ENCODE data around the gene COL5A1.

The COL5A1 gene

DNA sequence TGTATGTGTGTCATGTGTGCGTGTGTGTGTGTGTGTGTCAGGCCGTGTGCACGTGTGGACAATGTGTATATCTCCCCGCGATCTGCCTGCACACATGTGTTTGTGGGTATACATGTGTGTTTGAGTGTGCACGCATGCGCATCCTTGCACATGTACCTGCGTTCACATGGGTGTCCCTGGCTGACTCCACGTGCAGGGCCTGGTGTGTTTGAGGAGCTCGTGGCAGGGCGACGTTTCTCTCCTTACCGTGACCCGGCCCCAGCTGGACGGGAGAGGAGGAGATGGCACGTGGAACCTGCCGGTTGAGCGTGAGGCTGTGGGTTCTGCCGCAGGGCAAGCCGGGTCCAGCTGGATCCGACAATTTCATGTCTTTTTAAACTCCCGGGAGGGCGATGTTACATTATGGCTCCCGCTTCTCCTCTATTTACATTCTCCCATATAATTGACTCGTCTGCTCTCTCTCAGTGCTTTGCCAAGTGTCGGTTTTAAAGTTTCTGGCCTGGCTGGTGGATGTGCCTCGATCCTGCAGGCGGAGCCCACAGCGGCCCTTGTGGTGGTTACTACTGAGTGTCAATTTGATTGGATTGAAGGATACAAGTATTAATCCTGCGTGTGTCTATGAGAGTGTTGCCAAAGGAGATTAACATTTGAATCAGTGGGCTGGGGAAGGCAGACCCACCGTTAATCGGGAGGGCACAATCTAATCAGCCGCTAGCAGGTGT lies 5.9 kb downstream of the COL5A1 start:
- TF ChIP-seq, protein P1, sequence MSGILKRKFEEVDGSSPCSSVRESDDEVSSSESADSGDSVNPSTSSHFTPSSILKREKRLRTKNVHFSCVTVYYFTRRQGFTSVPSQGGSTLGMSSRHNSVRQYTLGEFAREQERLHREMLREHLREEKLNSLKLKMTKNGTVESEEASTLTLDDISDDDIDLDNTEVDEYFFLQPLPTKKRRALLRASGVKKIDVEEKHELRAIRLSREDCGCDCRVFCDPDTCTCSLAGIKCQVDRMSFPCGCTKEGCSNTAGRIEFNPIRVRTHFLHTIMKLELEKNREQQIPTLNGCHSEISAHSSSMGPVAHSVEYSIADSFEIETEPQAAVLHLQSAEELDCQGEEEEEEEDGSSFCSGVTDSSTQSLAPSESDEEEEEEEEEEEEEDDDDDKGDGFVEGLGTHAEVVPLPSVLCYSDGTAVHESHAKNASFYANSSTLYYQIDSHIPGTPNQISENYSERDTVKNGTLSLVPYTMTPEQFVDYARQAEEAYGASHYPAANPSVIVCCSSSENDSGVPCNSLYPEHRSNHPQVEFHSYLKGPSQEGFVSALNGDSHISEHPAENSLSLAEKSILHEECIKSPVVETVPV (CRISPR knock-in tag; IDR thresholded peaks at IDR 0.05) = no peak
- TF ChIP-seq ZFP3 (CRISPR knock-in tag; IDR thresholded peaks at IDR 0.05) (no peak), TCF4 (CRISPR knock-in tag; IDR thresholded peaks at IDR 0.05; ENCODE audit: borderline replicate concordance) (no peak), TOX (CRISPR knock-in tag; IDR thresholded peaks at IDR 0.05; ENCODE audit: borderline replicate concordance) (no peak), ARNTL (CRISPR knock-in tag; IDR thresholded peaks at IDR 0.05; ENCODE audit: borderline replicate concordance, low read depth) (no peak), GLIS3 (CRISPR knock-in tag; IDR thresholded peaks at IDR 0.05) (no peak), ZNF70 (CRISPR knock-in tag; IDR thresholded peaks at IDR 0.05) (no peak), PPARA (CRISPR knock-in tag; IDR thresholded peaks at IDR 0.05; ENCODE audit: borderline replicate concordance) (no peak), SNAI2 (CRISPR knock-in tag; IDR thresholded peaks at IDR 0.05) (no peak), ESRRG (CRISPR knock-in tag; IDR thresholded peaks at IDR 0.05) (no peak), BACH2 (CRISPR knock-in tag; IDR thresholded peaks at IDR 0.05; ENCODE audit: borderline replicate concordance) (no peak), ZNF8 (CRISPR knock-in tag; IDR thresholded peaks at IDR 0.05) (no peak), TSHZ2 (CRISPR knock-in tag; IDR thresholded peaks at IDR 0.05) (no peak), CSDC2 (CRISPR knock-in tag; IDR thresholded peaks at IDR 0.05) (no peak), RARB (CRISPR knock-in tag; IDR thresholded peaks at IDR 0.05) (no peak), ISL1 (CRISPR knock-in tag; IDR thresholded peaks at IDR 0.05) (no peak), ZFP30 (CRISPR knock-in tag; IDR thresholded peaks at IDR 0.05) (no peak), ZC3H10 (CRISPR knock-in tag; IDR thresholded peaks at IDR 0.05) (no peak)
- TF ChIP-seq, protein P2, sequence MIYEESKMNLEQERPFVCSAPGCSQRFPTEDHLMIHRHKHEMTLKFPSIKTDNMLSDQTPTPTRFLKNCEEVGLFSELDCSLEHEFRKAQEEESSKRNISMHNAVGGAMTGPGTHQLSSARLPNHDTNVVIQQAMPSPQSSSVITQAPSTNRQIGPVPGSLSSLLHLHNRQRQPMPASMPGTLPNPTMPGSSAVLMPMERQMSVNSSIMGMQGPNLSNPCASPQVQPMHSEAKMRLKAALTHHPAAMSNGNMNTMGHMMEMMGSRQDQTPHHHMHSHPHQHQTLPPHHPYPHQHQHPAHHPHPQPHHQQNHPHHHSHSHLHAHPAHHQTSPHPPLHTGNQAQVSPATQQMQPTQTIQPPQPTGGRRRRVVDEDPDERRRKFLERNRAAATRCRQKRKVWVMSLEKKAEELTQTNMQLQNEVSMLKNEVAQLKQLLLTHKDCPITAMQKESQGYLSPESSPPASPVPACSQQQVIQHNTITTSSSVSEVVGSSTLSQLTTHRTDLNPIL (CRISPR knock-in tag; IDR thresholded peaks at IDR 0.05; ENCODE audit: low read depth) = no peak
- TF ChIP-seq, protein P3, sequence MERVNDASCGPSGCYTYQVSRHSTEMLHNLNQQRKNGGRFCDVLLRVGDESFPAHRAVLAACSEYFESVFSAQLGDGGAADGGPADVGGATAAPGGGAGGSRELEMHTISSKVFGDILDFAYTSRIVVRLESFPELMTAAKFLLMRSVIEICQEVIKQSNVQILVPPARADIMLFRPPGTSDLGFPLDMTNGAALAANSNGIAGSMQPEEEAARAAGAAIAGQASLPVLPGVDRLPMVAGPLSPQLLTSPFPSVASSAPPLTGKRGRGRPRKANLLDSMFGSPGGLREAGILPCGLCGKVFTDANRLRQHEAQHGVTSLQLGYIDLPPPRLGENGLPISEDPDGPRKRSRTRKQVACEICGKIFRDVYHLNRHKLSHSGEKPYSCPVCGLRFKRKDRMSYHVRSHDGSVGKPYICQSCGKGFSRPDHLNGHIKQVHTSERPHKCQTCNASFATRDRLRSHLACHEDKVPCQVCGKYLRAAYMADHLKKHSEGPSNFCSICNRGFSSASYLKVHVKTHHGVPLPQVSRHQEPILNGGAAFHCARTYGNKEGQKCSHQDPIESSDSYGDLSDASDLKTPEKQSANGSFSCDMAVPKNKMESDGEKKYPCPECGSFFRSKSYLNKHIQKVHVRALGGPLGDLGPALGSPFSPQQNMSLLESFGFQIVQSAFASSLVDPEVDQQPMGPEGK (CRISPR knock-in tag; IDR thresholded peaks at IDR 0.05; ENCODE audit: borderline replicate concordance) = no peak
- ATAC-seq = no peak

GRCh38 chr9:134648701-134649530 lies 7.3 kb downstream of the COL5A1 start:
- TF ChIP-seq POU6F1 (CRISPR knock-in tag; IDR thresholded peaks at IDR 0.05; ENCODE audit: borderline replicate concordance, low read depth) (no peak), GLIS3 (CRISPR knock-in tag; IDR thresholded peaks at IDR 0.05) (no peak), ISL1 (CRISPR knock-in tag; IDR thresholded peaks at IDR 0.05) (no peak), ZNF70 (CRISPR knock-in tag; IDR thresholded peaks at IDR 0.05) (no peak), ZFP3 (CRISPR knock-in tag; IDR thresholded peaks at IDR 0.05) (no peak), TSHZ2 (CRISPR knock-in tag; IDR thresholded peaks at IDR 0.05) (no peak), ZNF565 (CRISPR knock-in tag; conservative IDR thresholded peaks at IDR 0.05; ENCODE audit: low read depth) (no peak), ESRRG (CRISPR knock-in tag; IDR thresholded peaks at IDR 0.05) (no peak), ZFP30 (CRISPR knock-in tag; IDR thresholded peaks at IDR 0.05) (no peak)
- TF ChIP-seq, protein P1 (CRISPR knock-in tag; IDR thresholded peaks at IDR 0.05) = no peak
- ATAC-seq = no peak

Data from SK-N-SH treated with all-trans-retinoic acid at 6 μM for 48 hours (cell line).